Globus pallidus (tissue), 1 donor: Measurements from ENCODE around the gene EPB41L5.
"Not testable (repeated sequence)": the region's sequence is repeated elsewhere in the genome, so short reads cannot be mapped to it uniquely, and the experiment has no call there.

Experiments used
- DNase-seq: peaks from one replicate; pipeline ENCODE4 v3.0.0-alpha.2; 2015; ENCODE audit warnings: low spot score

Gene EPB41L5

GRCh38 chr2:120012771-120013596 lies at the start of gene EPB41L5:
Gene EPB41L5, plus strand, starts transcription at chr2:120013077. Its CDS starts 6,008 bp downstream, at chr2:120019085.
- peak; percentile 88 for DNase-seq

DNA sequence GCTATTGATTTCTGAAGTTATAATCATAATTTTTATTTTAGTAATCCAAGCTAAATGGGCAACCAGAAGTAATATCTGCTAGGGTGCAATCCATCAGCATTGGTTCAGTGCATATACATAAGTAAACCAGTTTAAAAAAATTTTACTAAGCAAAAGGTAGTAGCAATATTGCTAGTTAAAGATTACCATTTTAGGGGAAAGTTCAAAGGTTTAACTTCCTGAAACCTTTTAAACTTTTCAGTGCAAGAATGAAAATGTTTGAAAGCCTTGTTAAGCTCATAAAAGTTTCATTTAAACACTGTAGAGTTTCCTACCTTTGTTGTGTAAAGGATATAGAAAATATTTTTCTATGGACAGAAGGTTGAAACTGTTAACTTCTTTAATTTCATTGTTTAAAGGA lies 31.0 kb upstream of the EPB41L5 start:
- no peak for DNase-seq

GRCh38 chr2:119982506-119982905 lies 30.4 kb upstream of the EPB41L5 start:
- no peak for DNase-seq

DNA sequence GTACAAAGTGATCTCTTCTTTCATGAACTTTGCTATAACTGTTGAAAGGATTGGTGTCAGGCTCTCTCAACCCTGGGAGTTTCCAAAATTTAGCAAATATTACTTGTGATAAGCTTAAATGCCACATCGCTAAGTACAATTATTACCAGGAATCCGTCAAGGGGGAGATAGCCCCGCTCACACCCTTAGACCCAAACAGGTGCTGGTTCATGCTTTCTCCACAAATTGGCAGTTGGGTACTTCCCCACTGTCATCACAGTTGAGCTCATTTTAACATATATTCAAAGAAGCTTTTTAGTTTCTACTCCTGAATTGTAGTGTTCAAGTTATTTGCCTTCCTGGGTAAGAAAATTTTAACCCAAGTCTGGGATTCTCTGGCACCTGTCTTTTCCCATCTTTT lies 29.8 kb upstream of the EPB41L5 start:
- DNase-seq, result no peak

GRCh38 chr2:119996148-119996547 lies 16.7 kb upstream of the EPB41L5 start:
- DNase-seq, result no peak

DNA sequence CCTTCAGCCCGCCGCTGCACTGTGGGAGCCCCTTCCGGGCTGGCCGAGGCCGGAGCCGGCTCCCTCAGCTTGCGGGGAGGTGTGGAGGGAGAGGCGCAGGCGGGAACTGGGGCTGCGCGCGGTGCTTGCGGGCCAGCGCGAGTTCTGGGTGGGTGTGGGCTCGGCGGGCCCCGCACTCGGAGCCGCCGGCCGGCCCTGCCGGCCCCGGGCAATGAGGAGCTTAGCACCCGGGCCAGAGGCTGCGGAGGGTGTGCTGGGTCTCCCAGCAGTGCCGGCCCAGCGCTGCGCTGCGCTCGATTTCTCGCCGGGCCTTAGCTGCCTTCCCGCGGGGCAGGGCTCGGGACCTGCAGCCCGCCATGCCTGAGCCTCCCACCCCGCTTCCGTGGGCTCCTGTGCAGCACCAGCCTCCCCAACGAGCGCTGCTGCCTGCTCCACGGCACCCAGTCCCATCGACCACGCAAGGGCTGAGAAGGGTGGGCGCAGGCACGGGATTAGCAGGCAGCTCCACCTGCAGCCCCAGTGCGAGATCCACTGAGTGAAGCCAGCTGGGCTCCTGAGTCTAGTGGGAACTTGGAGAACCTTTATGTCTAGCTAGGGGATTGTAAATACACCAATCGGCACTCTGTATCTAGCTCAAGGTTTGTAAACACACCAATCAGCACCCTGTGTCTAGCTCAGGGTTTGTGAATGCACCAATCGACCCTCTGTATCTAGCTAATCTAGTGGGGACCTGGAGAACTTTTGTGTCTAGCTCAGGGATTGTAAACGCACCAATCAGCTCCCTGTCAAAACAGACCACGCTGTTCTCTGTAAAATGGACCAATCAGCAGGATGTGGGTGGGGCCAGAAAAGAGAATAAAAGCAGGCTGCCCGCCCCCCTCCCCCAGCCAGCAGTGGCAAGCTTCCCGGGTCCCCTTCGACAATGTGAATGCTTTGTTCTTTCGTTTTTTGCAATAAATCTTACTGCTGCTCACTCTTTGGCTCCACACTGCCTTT lies 15.7 kb upstream of the EPB41L5 start:
- not testable (repeated sequence) for DNase-seq

GRCh38 chr2:120001471-120001870 lies 11.4 kb upstream of the EPB41L5 start:
- no peak for DNase-seq

DNA sequence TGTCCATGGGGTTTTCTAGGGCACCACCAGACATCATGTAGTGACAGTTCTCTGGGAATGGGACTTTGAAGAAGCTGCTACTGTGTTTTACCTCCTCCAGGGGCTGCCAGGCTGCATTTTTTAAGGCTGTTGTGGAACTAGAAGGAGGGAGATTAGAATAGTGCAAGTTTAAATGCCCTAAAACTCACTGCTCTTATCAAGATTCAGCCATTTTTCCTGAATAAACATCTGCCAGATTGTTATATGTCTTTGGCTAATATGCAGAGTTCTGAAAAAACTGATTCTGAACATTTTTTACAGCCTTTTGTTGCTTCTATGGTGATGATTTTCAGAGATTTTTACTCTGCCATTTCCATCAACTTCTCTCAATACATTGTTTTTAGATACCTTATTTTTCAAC lies 8.6 kb upstream of the EPB41L5 start:
- no peak for DNase-seq

DNA sequence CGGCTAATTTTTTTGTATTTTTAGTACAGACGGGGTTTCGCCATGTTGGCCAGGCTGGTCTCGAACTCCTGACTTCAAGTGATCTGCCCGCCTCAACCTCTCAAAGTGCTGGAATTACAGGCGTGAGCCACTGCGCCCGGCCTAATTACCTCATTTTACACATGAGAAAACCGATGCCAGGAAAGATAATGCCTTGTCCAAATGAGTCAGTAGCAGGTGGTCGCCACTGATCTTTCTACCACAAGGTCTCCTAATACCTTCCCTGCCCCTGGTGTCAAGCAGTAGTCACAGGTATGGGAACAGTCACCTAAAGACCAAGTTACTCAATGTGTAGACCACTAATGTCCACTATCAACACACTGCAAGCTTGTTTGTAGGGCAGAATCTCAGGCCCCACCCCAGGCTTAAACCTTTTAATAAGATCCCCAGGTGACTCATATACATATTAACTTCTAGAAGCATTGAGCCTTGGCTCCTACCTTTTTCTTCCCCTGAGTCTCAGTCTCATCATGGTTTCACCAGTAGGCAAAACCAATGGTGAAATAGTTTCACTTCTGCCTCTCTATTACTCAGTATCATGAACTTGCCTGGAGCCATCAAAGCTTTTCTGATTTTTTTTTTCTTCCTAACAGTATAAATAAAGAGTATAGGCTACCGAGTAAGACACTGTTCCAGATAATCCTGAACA lies 6.9 kb upstream of the EPB41L5 start:
- DNase-seq, result no peak

DNA sequence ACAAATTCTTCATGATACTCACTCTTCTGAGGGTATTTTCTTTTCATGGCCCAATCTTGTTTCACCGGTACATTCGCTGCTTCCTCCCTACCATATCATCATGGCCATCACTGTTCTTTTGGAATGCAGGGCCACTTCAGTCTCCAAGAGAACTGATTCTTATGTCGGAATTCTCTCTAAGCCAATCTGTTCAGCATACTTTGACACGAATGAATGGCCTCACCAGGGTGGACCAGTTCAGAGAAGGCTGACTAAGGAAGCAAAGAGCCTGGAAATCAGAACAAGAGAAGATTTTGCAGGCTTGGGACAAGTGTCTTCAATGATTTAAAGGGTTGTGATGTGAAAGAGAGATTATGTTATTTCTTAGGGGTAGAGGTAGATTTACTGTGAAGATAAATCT lies 5.0 kb upstream of the EPB41L5 start:
- no peak for DNase-seq

DNA sequence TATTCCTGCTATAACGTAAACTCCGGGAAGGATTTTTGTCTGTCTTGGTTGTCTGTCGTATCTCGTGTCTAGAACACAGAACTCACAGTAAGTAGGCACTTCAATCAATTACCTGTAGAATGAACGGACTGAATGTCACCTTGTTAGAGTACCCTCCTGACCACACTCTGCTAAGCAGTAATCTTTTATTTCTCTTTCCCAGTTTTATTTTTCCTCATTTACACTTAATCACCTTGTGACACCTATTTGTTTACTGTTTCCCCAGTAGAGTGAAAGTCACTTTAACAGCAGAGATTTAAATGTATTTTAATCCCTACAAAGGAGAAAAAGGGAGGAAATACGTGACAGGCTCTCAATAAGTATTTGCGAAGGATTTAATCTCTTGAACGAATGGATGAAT lies 514 bp upstream of the EPB41L5 start:
- DNase-seq, result no peak

DNA sequence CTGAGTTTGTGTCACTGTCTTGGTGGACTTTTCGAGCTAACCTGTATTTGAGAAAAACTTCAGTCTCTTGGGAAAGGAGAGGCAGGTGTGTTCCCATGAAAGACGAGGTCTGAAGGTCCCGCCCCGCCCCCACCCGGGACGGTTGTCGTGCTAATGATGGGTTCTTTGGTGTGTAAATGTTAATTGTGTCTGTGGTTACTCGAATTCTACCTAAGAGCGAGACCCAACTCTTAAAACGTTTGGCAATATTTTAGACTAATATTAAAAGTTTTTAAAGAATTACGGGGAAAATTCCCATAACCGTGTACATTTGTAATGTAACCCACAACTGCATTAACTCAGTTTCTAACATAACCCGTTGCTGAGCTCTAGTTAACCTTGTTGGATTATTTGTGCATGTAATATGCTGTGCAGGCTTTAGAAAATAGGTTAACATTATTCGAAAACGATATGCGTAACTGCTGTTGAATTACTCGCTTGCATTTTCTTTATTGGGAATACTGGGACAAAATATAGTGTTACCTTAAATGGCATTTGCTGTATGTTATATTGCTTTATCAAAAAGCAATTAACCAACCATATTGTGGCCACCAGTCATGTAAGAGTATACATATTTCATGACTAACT lies 833 bp downstream of the EPB41L5 start:
- peak; percentile 18 for DNase-seq

- peak; percentile 14 for DNase-seq
Observed at GRCh38 chr2:120014226-120014980, 1.5 kb downstream of the EPB41L5 start.

DNA sequence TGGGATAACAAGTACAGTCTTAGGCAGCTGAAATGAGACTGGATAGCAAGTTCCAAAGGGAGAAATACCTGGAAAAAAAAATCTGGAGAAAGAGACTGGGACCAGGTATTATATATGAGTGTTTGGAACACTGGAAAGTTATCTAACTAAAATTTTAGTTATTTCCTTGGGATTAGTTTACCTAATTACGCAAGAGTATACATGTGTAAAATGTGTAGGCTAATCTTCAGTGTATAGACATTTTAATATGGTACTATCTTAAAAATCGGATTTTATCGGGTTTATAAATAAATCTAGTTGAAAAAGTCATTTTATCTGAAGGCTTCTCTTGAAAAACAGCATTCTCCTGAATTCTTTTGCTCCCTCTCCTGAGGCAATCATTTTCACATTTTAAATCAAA lies 3.9 kb downstream of the EPB41L5 start:
- no peak for DNase-seq

DNA sequence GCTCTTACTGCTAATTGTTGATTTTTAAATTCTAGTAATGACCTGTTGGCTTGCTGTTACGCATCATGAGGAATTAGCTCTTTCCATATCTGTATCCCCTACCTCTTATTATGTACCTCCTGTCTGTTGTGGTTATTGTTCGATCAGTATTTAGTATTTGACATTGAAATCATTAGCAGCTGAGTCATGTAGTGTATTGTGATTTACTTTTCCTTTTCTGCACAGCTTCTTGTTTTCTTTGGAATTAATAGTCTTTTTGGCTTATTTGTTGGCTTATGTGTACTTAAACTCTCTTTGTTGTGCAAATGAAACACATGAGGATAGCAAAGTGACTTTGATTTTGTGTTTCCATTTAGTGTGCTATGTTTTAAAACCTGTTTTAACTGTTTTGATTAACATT lies 4.3 kb downstream of the EPB41L5 start:
- DNase-seq, result no peak

DNA sequence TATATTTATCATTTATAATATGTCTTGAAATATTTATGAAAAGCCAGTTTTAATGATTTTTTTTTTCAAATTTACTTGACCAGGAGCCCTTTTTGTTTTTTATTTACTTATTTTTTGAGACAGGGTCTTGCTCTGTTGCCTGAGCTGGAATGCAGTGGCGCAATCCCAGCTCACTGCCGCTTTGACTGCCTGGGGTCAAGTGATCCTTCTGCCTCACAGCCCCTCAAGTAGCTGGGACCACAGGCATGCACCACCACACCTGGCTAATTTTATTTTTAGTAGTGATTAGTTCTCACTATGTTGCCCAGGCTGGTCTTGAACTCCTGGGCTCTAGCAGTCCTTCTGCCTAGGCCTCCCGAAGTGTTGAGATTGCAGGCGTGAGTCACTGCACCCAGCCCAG lies 5.7 kb downstream of the EPB41L5 start:
- DNase-seq, result no peak

DNA sequence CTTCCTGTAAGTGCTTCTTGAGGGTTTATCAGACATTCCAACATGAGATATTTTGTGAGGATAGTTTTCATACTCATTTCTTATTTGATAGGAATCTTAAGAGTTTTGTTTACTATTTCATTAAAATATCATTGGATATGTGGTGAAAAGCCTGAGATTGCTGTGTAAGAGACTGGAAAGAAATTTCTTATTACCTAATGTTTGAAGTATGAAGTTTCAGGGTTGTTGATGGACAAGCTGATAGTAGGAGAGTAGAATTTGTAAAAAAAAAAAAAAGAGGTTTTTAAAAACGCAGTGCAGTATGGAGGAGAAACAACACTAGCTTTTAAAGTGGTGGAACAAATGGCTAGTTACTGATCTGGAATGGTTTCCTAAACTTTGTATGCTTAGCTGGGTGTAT lies 7.7 kb downstream of the EPB41L5 start:
- DNase-seq, result no peak

GRCh38 chr2:120022505-120022904 lies 9.6 kb downstream of the EPB41L5 start:
- DNase-seq, result not testable (repeated sequence)

DNA sequence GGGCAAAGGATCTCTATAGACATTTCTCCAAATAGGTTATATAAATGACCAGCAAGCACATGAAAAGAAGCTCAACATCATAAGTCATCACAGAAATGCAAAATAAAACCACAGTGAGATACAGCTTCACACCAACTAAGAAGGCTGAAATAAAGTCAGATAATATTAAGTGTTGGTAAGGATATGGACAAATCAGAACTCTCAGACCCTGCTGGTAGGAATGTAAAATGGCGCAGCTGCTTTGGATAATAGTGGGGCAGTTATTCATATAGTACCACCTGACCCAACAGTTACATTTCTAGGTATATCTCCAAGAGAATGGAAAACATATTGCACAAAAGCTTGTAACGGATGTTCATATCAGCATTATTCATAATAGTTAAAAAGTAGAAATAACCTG lies 14.0 kb downstream of the EPB41L5 start:
- no peak for DNase-seq

GRCh38 chr2:120028795-120029194 lies 15.9 kb downstream of the EPB41L5 start:
- DNase-seq, result no peak
